Measurements from ENCODE around the gene PTER. TPM values are rescaled to one million over a fixed set of nuclear protein-coding genes. Genes with fewer than 3 reads are reported as not detected.

Gene PTER
- total RNA-seq, 1 experiment from 2014 or later: 0.03 TPM

GRCh38 chr10:16459423-16459939, 22.7 kb downstream of the PTER start:
- DNase-seq (ENCODE audit: low spot score): no peak
- in situ Hi-C loops (cut with HindIII; ENCODE audit: low sequenced_read_pairs): no loop called here

DNA sequence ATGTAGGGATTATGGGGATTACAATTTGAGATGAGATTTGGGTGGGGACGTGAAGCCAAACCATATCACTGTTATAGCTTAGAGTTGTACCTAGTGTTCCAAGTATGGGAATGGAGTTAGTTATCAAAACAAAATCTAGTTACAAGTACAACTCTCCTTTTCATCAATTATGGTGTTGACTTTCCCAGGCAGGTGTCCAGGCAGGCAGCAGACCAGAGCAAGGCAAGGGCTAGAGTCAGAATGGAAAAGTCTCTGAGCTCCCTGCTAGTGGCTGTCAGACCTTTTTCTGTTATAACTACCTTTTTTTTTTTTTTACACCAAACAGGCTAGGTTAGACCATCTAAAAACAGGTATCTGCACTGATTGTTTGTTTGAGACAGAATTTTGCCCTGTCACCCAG, 29.2 kb downstream of the PTER start:
- in situ Hi-C loops (cut with HindIII; ENCODE audit: low sequenced_read_pairs): no loop called here
- no peak for DNase-seq (ENCODE audit: low spot score)

DNA sequence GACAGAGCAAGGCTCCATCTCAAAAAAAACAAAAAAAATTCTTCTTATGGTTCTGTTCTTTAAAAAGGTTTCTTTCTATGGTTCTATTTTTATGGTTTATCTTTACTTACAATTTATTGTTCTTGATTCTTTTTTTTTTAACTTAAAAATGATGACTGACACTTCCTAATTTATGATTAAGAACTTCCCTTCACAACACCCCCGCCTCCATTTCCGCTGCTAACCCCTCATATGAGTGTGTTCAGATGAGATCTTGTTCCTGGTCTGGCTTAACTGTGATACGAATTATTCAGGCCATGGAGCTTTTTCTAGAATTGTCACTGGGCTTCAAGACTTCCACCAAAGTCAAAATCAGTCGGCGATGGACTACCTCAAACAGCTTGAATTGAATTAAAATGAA, 33.9 kb downstream of the PTER start:
- in situ Hi-C loops (cut with HindIII; ENCODE audit: low sequenced_read_pairs): no loop called here
- DNase-seq (ENCODE audit: low spot score): no peak

DNA sequence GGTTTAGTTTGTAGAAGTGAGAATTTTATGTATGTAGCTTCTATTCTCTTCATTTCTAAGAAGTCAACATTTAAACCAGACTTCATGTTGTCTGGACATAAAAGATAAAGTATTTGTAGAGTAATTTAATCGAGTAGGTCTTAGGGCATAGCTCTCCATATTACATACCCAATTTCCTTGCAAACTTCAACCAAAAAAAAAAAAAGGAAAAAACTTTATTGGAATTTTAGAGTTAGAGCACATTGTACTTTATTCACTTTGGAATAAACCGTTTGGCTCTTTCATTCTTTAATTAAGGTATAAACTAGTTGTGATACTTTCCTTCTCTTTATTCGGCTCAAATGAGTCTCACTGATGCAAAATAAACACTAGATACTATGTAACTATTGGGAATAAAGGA, 36.0 kb downstream of the PTER start:
- DNase-seq (ENCODE audit: low spot score): no peak
- in situ Hi-C loops (cut with HindIII; ENCODE audit: low sequenced_read_pairs): no loop called here

DNA sequence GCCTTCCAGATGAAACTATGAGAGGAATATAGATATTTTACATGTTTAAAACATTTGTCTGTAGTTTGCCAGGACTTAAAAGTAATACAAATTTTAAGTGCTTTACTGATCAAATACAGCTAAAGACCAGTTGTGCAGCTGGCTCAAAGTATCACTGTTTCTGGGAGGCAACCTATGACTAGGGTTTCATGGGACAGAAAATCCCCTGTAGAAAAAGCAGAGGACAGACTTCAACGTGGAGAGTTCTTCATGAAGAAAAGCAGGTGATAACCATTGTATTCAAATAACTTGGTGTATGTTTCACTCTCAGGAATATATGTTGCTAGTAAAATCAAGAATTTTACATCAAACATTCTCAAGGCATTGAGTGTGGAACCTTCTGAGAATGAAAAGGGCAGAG, 40.9 kb downstream of the PTER start:
- in situ Hi-C loops (cut with HindIII; ENCODE audit: low sequenced_read_pairs): no loop called here
- DNase-seq (ENCODE audit: low spot score): no peak

- in situ Hi-C loops (cut with HindIII; ENCODE audit: low sequenced_read_pairs): no loop called here
- DNase-seq (ENCODE audit: low spot score): no peak
Measured at GRCh38 chr10:16478801-16479200, 42.0 kb downstream of the PTER start.

- in situ Hi-C loops (cut with HindIII; ENCODE audit: low sequenced_read_pairs): no loop called here
- DNase-seq (ENCODE audit: low spot score): peak; percentile 18
Measured at GRCh38 chr10:16481052-16481728, 44.4 kb downstream of the PTER start.

- DNase-seq (ENCODE audit: low spot score): no peak
- in situ Hi-C loops (cut with HindIII; ENCODE audit: low sequenced_read_pairs): no loop called here
Measured at GRCh38 chr10:16483241-16483917, 46.6 kb downstream of the PTER start.

DNA sequence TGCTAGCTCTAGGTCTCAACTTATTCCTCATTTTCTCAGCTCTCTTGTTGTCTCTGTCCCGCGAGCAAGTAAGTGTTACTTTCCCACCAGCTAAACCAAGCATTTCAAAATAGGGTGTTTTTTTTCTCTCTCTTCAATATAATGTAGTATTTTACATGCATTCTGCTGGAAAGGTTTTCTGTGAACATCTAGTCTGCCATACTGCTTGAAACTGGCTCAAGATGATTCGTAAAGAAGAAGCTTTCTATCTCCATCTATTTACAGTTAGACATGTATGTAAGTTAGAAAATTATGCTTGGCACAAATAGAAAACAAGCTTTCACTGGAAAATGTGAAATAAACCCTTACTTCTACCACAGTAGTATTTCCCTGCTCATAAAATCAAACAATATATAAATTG, 53.7 kb downstream of the PTER start:
- DNase-seq (ENCODE audit: low spot score): no peak
- in situ Hi-C loops (cut with HindIII; ENCODE audit: low sequenced_read_pairs): no loop called here

DNA sequence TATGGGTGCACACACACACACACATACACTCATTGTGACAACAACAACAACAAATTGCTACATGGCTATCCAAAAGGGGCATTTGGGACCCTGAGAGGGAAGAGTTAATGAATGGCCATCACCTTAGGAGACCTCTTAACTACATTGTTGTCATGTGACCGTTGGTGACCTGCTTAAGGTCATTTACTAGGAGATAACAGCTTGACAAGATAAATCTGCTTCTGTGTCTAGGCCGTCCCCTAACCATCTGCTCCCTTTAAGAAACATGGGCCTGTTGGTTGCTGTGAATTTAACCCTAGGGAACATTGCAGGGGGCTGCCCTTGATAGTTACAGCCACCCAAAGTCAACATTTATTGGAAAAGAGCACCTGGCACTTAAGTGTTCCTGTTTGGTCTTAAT, 55.1 kb downstream of the PTER start:
- in situ Hi-C loops (cut with HindIII; ENCODE audit: low sequenced_read_pairs): no loop called here
- DNase-seq (ENCODE audit: low spot score): no peak

- in situ Hi-C loops (cut with HindIII; ENCODE audit: low sequenced_read_pairs): no loop called here
- no peak for DNase-seq (ENCODE audit: low spot score)
Measured at GRCh38 chr10:16493884-16494536, 57.2 kb downstream of the PTER start.

DNA sequence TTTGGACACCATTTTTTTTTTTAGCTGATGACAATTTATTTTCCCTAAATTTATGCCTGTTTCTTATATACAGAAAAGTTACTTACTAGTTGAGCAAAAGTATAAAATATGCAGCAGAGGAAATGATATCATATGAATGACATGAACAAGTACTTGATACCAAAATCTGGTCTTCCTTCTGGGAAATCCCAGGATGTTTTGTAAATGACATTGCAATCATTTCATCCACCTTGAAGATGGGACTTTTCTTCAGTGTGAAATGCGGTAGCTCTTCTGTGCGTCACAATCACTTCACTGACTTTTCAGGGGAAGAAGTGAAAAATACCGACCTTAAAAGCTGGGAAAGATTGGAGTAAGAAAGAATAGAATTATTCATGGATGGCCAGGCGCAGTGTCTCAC, 61.1 kb downstream of the PTER start:
- no peak for DNase-seq (ENCODE audit: low spot score)
- in situ Hi-C loops (cut with HindIII; ENCODE audit: low sequenced_read_pairs): no loop called here

DNA sequence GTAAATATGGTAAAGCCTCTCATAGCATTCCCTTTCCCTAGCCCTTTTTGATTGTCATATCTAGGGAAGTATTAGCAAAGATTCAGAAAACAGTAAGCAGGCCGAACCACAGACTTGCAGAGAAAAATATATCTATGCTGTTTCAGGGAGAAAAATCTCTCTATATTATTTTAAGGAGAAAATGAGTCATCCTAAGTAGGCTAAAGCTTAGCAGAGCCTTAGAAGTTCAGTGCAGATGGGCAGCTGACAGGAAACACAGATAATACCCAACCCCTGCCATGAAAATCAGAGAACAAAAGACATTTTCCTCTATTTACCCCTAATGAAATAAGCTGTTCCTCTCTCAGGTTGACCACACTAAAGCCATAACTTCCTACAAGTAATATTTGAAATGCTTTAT, 68.4 kb downstream of the PTER start:
- DNase-seq (ENCODE audit: low spot score): no peak
- in situ Hi-C loops (cut with HindIII; ENCODE audit: low sequenced_read_pairs): no loop called here

DNA sequence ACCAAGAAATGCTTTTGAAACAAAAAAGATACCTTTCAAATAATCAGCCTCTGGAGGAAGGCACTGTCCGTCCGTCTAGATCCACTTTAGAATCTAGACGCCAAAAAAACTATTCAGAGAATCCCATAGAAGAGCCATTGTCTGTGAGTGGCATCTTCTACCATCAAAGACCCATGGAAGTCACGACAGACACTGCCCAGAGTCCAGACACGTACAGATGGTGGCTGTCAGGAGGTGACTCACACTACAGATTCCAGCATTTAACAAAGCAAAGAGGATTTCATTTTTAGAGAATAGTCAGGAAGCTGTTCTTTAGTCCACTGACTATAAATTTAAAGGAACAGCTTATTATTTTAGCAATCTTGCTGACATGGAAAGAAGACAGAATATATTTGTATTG, 73.2 kb downstream of the PTER start:
- DNase-seq (ENCODE audit: low spot score): peak; percentile 38
- in situ Hi-C loops (cut with HindIII; ENCODE audit: low sequenced_read_pairs): no loop called here

DNA sequence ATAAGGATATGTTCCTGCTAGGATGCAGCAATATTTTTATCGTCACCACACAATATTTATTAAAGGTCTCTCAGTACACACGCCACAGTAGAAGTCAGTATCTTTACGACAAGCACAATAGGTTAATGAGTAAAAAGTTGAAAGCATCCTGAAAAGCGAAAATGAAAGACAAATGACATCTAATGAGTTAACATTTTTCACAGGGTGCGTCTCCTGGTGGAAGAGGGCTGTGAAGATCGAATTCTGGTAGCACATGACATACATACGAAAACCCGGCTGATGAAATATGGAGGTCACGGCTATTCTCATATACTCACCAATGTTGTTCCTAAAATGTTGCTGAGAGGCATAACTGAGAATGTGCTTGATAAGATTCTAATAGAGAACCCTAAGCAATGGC, 74.0 kb downstream of the PTER start:
- in situ Hi-C loops (cut with HindIII; ENCODE audit: low sequenced_read_pairs): no loop called here
- DNase-seq (ENCODE audit: low spot score): no peak

- peak; percentile 56 for DNase-seq (ENCODE audit: low spot score)
- in situ Hi-C loops (cut with HindIII; ENCODE audit: low sequenced_read_pairs): no loop called here
Measured at GRCh38 chr10:16518822-16519221, 82.0 kb downstream of the PTER start.

GRCh38 chr10:16519250-16519907, 82.6 kb downstream of the PTER start:
- in situ Hi-C loops (cut with HindIII; ENCODE audit: low sequenced_read_pairs): no loop called here

GRCh38 chr10:16519908-16520861, 83.4 kb downstream of the PTER start:
- in situ Hi-C loops (cut with HindIII; ENCODE audit: low sequenced_read_pairs): no loop called here
- DNase-seq (ENCODE audit: low spot score): peak; percentile 41

More at GRCh38 chr10:16519250-16519907, 82.6 kb downstream of the PTER start:
- peak; percentile 60 for DNase-seq (ENCODE audit: low spot score)

GRCh38 chr10:16520900-16521299, 84.1 kb downstream of the PTER start:
- DNase-seq (ENCODE audit: low spot score): peak; percentile 55
- in situ Hi-C loops (cut with HindIII; ENCODE audit: low sequenced_read_pairs): no loop called here

Measured in G401 (cell line).